Upper lobe of left lung (tissue), 6 donors: ENCODE data around the gene BEND2. TPM values are rescaled to one million over a fixed set of nuclear protein-coding genes. Genes with fewer than 3 reads are reported as not detected.

Experiments
- ATAC-seq, 2 donors: fragments of 200-7000 bp; cut with Tn5 transposase; one replicate each; pipeline ENCODE4 v1.9.1; 2022; ENCODE audit warnings: mild to moderate bottlenecking in 2 of 2, moderate library complexity in 2 of 2; ENCODE audit not compliant: low FRiP score in 2 of 2
- DNase-seq, 2 donors: peaks; one replicate each; pipeline ENCODE4 v3.0.0-alpha.2; 2019 to 2020
- H3K27ac ChIP-seq, 4 donors: fragments of 200-600 bp; sonication (generic); one replicate each; pipeline ENCODE4 v1.5.1; 2016 to 2019
- H3K27me3 ChIP-seq, 4 donors: fragments of 200-600 bp; sonication (generic); one replicate each; pipeline ENCODE4 v1.5.1; 2017 to 2019
- H3K36me3 ChIP-seq, 4 donors: fragments of 200-600 bp; sonication (generic); one replicate each; pipeline ENCODE4 v1.5.1; 2016 to 2019
- H3K4me1 ChIP-seq, 4 donors: fragments of 200-600 bp; sonication (generic); one replicate each; pipeline ENCODE4 v1.5.1; 2018 to 2019
- H3K4me3 ChIP-seq, 4 donors: fragments of 200-600 bp; sonication (generic); one replicate each; pipeline ENCODE4 v1.5.1; 2017 to 2019; ENCODE audit warnings: mild to moderate bottlenecking in 2 of 4, moderate library complexity in 1 of 4
- H3K9me3 ChIP-seq, 4 donors: fragments of 200-600 bp; sonication (generic); one replicate each; pipeline ENCODE4 v1.5.1; 2018 to 2019
- EP300 ChIP-seq, 4 donors: sonication (generic); formaldehyde crosslinking; IDR thresholded peaks; one replicate each; pipeline ENCODE4 v1.5.1; 2017; ENCODE audit warnings: antibody characterized with exemption in 4 of 4, control low read depth in 2 of 4
- POLR2A ChIP-seq, 4 donors: fragments of 450-650 bp; IDR thresholded peaks; one replicate each; pipeline ENCODE4 v1.5.1; 2016 to 2017; ENCODE audit warnings: antibody characterized with exemption in 4 of 4, mild to moderate bottlenecking in 2 of 4
- POLR2AphosphoS5 ChIP-seq, 2 donors: sonication (generic); formaldehyde crosslinking; IDR thresholded peaks; one replicate each; pipeline ENCODE4 v1.5.1; 2017; ENCODE audit warnings: antibody characterized with exemption in 2 of 2
- WGBS, 2 donors: methylation state at CpG; one replicate each; pipeline ENCODE4 v1.1.5; 2017 to 2018; 5-methylcytosine and 5-hydroxymethylcytosine counted together
- total RNA-seq, 6 donors: library from RNA; depleted of rRNA in 4 of 6; stranded (reverse); fragments of >200 nt in 4 of 6; gene quantifications; one replicate each; pipeline versions ENCODE4 v1.1.0 to v1.2.1, GENCODE V29; 2016 to 2021
- TF ChIP-seq, protein P1 (sequence below), 6 experiments: fragments of 450-650 bp in 4 of 6; fragments of 200-600 bp in 2 of 6; sonication (generic) in 2 of 6; IDR thresholded peaks; one replicate each; pipeline ENCODE4 v1.5.1; 2016 to 2019; ENCODE audit warnings: antibody characterized with exemption in 6 of 6
- donor health status: DM: no; HTN: no; CAD: no; lungs with moderate emphysema.
- donor health status: DM: no; HTN: yes; CAD: no; lungs with severe emphysema.

Gene BEND2
- total RNA-seq, 6 donors from 2014 or later, result 0.11 to 0.15 TPM; not detected in 4

DNA sequence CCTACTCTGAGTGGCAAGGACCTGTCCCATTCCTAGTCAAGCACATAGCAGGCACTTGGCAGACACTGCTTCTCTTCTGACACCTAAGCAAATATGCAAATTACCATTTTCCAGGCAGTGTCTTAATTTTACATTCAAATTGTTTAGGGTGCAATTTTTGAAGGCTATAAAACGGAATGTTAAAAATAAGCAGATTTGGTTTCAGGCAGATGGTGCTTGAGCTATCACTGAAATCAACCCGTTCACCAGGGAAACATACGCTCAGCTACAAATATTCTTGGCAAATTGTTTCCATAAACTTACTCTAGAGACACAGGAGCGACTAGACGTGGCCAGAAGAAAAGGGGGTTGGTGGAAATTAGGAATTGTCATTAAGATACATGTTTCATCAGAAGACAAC is 45.7 kb downstream of the BEND2 start:
- no peak for DNase-seq
- Histone ChIP-seq H3K9me3 (no peaks in the 10 kb centered on the region), H3K4me3 (no peak overlapping the region), H3K27ac (no peak overlapping the region), H3K4me1 (no peaks in the 10 kb centered on the region), H3K27me3 (no peaks in the 10 kb centered on the region), H3K36me3 (no peaks in the 10 kb centered on the region)
- TF ChIP-seq EP300 (IDR thresholded peaks at IDR 0.05), result no peak
- 62 to 64% methylated on average over 5 of the region's 5 CpGs for WGBS, 2 donors
- ATAC-seq, result no peak

DNA sequence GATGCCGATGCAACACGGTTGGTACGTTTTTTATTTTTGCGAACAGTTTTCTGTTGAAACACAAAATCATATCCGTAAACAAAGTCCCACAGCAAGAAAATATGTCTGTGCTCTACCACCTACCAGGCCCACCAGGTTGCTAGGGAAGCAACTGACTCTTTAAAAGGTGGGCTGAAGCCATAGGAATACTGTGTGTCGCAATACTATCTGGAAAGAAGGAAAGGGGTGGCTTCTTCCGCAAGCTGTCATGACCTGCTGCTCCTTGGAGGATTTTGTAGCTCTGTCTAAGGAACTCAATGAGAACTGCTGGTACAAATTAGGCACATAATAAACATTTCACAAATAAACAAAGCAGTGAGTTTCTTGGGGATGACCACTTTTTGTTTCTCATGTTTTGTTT is 46.5 kb downstream of the BEND2 start:
- ATAC-seq, result no peak
- 89 to 91% methylated on average over 7 of the region's 7 CpGs for WGBS, 2 donors

DNA sequence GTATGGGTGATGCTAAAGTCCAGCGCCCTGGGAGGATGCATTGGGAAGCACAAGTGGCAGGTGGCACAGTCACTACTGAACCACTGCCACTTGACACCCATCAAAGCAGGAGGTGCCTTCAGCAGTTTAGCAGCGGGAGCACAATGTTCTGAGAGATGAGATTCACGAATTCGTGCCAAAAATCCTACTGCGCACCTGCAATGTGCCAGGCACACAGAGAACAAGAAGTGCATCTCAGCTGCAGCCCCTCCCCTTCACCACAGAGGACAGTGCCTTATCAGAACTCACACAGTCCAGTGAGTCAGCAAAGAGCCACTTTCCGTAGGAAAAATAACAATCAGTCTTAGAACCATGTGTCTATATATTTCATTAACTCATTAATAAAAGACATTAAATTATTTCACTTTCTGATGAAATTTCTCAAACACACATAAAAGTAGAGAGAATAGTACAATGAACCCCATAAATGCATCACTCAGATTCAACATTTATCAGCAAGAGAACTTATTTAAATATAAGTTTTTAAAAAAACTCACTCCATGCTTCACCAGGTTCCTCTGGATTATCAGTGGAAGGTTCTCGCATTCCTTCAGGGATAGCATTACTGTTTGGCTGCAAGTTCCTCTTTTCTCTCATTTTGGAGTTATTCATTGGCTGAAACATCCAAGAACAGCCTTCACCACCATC is 47.0 kb downstream of the BEND2 start:
- Histone ChIP-seq H3K27me3 (no peaks in the 10 kb centered on the region), H3K9me3 (no peaks in the 10 kb centered on the region), H3K27ac (no peak overlapping the region), H3K4me3 (no peak overlapping the region), H3K36me3 (no peaks in the 10 kb centered on the region), H3K4me1 (no peaks in the 10 kb centered on the region)
- ATAC-seq (no peak), DNase-seq (no peak)
- TF ChIP-seq POLR2AphosphoS5 (IDR thresholded peaks at IDR 0.05) (no peak), POLR2A (IDR thresholded peaks at IDR 0.05) (no peak), EP300 (IDR thresholded peaks at IDR 0.05) (no peak)
- WGBS, 2 donors, result 59 to 61% methylated on average over 4 to 7 of the region's 7 CpGs

More for the DNA sequence above, 46.5 kb downstream of the BEND2 start:
- Histone ChIP-seq H3K4me1 (no peaks in the 10 kb centered on the region), H3K36me3 (no peaks in the 10 kb centered on the region), H3K9me3 (no peaks in the 10 kb centered on the region), H3K27me3 (no peaks in the 10 kb centered on the region), H3K4me3 (no peak overlapping the region), H3K27ac (no peak overlapping the region)
- DNase-seq, result no peak
- TF ChIP-seq, protein P1, sequence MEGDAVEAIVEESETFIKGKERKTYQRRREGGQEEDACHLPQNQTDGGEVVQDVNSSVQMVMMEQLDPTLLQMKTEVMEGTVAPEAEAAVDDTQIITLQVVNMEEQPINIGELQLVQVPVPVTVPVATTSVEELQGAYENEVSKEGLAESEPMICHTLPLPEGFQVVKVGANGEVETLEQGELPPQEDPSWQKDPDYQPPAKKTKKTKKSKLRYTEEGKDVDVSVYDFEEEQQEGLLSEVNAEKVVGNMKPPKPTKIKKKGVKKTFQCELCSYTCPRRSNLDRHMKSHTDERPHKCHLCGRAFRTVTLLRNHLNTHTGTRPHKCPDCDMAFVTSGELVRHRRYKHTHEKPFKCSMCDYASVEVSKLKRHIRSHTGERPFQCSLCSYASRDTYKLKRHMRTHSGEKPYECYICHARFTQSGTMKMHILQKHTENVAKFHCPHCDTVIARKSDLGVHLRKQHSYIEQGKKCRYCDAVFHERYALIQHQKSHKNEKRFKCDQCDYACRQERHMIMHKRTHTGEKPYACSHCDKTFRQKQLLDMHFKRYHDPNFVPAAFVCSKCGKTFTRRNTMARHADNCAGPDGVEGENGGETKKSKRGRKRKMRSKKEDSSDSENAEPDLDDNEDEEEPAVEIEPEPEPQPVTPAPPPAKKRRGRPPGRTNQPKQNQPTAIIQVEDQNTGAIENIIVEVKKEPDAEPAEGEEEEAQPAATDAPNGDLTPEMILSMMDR (IDR thresholded peaks at IDR 0.05), result no peak
- TF ChIP-seq POLR2A (IDR thresholded peaks at IDR 0.05), result no peak
- TF ChIP-seq POLR2AphosphoS5 (IDR thresholded peaks at IDR 0.05), result no peak
- TF ChIP-seq EP300 (IDR thresholded peaks at IDR 0.05), result no peak

DNA sequence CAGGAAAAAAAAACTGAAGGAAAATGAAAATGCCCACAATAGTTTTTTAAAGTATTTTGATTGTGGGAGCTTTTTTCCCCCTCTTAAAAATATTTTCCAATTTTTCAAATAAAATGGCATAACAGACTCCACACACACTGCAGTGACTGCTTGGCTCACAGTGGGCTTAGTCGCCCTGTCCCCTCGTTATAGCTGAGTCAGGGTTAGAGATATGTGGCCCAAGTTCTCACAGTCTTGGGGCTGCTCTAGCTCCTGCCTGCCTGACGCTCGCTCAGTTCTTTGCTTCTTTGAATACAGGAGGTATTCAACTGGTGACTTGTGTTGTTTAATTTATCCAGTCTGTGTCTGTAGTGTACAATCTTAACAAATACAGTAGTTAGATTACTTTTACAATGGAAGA is 47.7 kb downstream of the BEND2 start:
- H3K27me3 ChIP-seq, result no peaks in the 10 kb centered on the region
- WGBS, 2 donors, result 79 to 100% methylated on average over 2 to 4 of the region's 4 CpGs
- no peaks in the 10 kb centered on the region for H3K9me3 ChIP-seq
- ATAC-seq (no peak), DNase-seq (no peak)
- H3K27ac ChIP-seq, result no peak overlapping the region
- no peaks in the 10 kb centered on the region for H3K36me3 ChIP-seq
- no peak for TF ChIP-seq EP300 (IDR thresholded peaks at IDR 0.05)
- H3K4me3 ChIP-seq, result no peak overlapping the region
- H3K4me1 ChIP-seq, result no peaks in the 10 kb centered on the region

DNA sequence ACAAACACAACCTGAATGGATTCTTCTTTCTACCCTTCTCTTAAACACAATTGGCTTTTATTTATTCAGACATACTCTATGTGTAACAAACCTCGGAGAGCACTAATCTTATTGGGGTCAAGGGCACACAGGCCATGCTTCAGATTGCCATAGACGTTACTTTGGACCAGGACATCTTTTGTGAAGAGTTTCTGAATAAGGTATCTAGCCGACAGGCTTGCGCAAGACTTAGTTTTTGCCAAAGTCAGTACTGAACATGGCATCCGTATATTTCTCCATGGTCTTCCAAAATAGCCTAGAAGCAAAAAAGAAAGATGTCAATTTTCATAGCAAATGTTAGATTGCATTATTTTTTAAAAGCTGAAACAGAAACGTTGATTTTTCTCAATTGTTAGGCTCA is 49.8 kb downstream of the BEND2 start:
- TF ChIP-seq POLR2A (IDR thresholded peaks at IDR 0.05) (no peak), EP300 (IDR thresholded peaks at IDR 0.05) (no peak), POLR2AphosphoS5 (IDR thresholded peaks at IDR 0.05) (no peak)
- TF ChIP-seq, protein P1 (IDR thresholded peaks at IDR 0.05), result no peak
- WGBS, 2 donors, result 68 to 76% methylated on average over 6 of the region's 6 CpGs
- ATAC-seq, result no peak

DNA sequence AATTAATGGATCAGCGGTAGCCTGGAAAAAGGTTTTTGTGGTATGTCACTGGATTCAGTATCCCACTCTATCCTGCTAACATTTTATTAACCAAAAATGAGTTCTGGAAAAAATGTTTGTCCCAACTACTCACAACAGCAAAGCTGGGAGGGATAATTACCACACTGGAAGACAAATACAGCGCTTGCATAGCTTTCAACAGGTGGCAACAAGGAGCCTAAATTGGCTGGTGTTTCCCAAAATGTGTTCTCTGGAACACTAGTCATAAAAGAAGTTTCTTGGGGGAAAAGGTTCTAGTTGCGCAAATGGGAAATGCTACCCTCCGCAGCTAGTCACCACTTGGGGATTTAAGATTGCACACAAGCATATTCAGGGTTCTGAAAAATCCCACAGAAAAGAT is 54.6 kb downstream of the BEND2 start:
- Histone ChIP-seq H3K27ac (no peak overlapping the region), H3K27me3 (no peaks in the 10 kb centered on the region), H3K4me1 (no peaks in the 10 kb centered on the region), H3K4me3 (no peak overlapping the region), H3K9me3 (no peaks in the 10 kb centered on the region), H3K36me3 (no peaks in the 10 kb centered on the region)
- 95 to 98% methylated on average over 4 of the region's 4 CpGs for WGBS, 2 donors
- ATAC-seq, result no peak
- no peak for TF ChIP-seq POLR2A (IDR thresholded peaks at IDR 0.05)
- TF ChIP-seq, protein P1 (IDR thresholded peaks at IDR 0.05), result no peak
- TF ChIP-seq EP300 (IDR thresholded peaks at IDR 0.05), result no peak
- TF ChIP-seq POLR2AphosphoS5 (IDR thresholded peaks at IDR 0.05), result no peak
- no peak for DNase-seq

More for the DNA sequence above, 49.8 kb downstream of the BEND2 start:
- Histone ChIP-seq H3K4me1 (no peaks in the 10 kb centered on the region), H3K9me3 (no peaks in the 10 kb centered on the region), H3K36me3 (no peaks in the 10 kb centered on the region), H3K4me3 (no peak overlapping the region), H3K27me3 (no peaks in the 10 kb centered on the region), H3K27ac (no peak overlapping the region)
- DNase-seq, result no peak
